ENCODE data around the gene SMAGP.

- TF ChIP-seq, protein P1, sequence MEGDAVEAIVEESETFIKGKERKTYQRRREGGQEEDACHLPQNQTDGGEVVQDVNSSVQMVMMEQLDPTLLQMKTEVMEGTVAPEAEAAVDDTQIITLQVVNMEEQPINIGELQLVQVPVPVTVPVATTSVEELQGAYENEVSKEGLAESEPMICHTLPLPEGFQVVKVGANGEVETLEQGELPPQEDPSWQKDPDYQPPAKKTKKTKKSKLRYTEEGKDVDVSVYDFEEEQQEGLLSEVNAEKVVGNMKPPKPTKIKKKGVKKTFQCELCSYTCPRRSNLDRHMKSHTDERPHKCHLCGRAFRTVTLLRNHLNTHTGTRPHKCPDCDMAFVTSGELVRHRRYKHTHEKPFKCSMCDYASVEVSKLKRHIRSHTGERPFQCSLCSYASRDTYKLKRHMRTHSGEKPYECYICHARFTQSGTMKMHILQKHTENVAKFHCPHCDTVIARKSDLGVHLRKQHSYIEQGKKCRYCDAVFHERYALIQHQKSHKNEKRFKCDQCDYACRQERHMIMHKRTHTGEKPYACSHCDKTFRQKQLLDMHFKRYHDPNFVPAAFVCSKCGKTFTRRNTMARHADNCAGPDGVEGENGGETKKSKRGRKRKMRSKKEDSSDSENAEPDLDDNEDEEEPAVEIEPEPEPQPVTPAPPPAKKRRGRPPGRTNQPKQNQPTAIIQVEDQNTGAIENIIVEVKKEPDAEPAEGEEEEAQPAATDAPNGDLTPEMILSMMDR (IDR thresholded peaks at IDR 0.05 in 4 of 5, conservative IDR thresholded peaks at IDR 0.05 in 1 of 5), result no peak
- no peak for TF ChIP-seq POLR2A (IDR thresholded peaks at IDR 0.05)
Measured at GRCh38 chr12:51262758-51263177, 7.4 kb downstream of the SMAGP start.

All from gastrocnemius medialis (tissue), 4 donors.